Testis (tissue), 2 donors: ENCODE results near the gene C10orf53.

Source experiments
- CTCF ChIP-seq, 3 experiments: fragments of 450-650 bp in 2 of 3; fragments of 200-600 bp in 1 of 3; sonication (generic) in 1 of 3; IDR thresholded peaks; one replicate each; pipeline ENCODE4 v1.5.1; 2016 to 2019; ENCODE audit warnings: antibody characterized with exemption in 3 of 3, mild to moderate bottlenecking in 2 of 3, moderate library complexity in 1 of 3
- POLR2A ChIP-seq: fragments of 450-650 bp; IDR thresholded peaks from one replicate; pipeline ENCODE4 v1.6.1; 2017; ENCODE audit warnings: antibody characterized with exemption, mild to moderate bottlenecking, moderate library complexity

- no peak for TF ChIP-seq POLR2A
- no peak for TF ChIP-seq CTCF (IDR thresholded peaks at IDR 0.05)
These were observed 11.5 kb upstream of the C10orf53 start for GRCh38 chr10:49667991-49668390.
